Right hindlimb (tissue), 1 donor: ENCODE results near the gene SUB1.
A peak's percentile ranks its signal among the peaks of the same experiment; 100 is the strongest.
"Not testable (repeated sequence)": the region's sequence is repeated elsewhere in the genome, so short reads cannot be mapped to it uniquely, and the experiment has no call there.

Experiments used
- DNase-seq: peaks from one replicate; pipeline ENCODE4 v3.0.0-alpha.2; 2018

SUB1 gene

GRCh38 chr5:32601623-32602295 is 16.4 kb downstream of the SUB1 start:
- no peak for DNase-seq

GRCh38 chr5:32602906-32603305 is 17.5 kb downstream of the SUB1 start:
- no peak for DNase-seq

- no peak for DNase-seq
Observed at GRCh38 chr5:32604800-32605765, 19.7 kb downstream of the SUB1 start.

DNA sequence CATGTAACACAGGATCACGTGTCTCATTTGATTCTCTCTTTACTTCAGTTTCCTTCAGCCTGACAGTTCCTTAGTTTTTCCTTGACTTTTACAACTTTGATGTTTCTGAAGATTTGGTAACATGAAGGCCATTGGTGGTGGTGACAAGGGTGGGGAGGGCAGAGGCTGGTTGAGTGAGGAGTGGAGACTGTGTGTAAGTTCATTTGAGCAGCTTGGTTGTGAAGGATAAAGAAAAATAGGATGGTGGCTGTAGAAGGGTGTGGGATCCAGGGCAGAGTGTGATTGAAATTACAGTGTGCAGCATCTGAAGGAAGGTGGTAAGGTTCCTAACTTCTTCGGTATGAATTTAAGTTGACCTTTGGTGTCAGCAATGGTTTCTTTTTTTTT is 20.4 kb downstream of the SUB1 start:
- DNase-seq: no peak

DNA sequence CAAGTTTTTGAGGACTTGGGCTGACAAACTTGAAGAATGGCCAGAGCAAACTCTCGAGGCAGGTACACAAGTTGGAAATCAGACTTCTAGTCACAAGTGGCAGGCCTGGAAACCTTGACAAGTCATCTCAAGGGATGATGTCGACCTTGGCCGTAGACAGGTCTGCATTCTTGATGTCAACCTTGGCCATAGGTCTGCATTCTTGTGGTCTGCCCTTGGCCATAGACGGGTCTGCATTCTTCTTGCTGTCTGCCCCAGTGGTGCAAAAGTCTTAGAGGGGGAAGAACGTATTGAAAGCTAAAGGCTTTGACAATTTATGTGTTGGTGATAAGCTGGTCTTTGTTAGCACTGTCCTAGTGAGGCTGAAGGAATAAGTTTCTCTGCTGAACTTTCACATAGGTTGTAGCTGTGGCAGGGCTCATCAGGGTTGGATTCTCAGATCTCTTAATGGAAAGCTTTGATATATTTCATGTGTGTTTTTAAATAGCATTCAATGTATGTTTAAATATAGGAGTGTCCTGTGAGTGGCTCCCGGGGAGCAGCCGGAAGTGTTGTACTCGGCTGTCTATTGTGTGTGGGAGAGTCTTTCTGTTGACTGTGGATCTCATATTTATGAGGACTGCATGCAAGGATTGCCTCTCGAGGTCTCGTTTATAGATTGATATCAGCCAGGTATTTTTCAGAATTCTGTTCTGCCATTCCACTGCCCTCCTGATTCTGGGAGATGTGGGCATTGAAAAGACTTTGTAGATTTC is 27.0 kb downstream of the SUB1 start:
- no peak for DNase-seq

DNA sequence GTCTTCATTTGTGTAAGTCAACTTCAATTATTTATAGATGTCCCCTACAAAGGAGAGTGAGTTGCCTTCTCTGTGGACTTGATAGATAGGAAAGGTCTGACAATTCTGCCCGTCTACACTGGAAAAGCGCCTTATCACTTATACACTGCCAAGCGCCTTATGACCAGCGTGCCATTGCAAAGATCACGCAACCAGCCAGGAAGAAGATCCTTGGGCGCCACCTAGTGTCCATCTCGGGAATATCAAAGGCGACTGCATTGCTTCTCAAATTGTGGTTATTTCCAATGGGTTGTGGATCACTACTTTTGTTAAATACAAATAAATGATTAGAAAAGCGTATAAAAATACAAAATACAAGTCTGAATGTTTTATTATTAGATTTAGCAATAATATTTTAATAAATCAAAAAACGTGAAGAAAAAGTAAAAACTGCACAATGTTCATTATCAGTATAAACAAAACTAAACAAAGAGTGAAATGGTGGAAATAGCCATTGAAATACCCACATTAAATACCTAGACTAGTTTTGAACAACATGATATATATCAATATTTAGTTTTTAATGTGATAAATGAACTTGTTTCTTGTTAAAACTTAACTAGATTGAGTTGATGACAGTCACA is 27.8 kb downstream of the SUB1 start:
- DNase-seq: peak; percentile 85

- DNase-seq: no peak
Observed at GRCh38 chr5:32615236-32615635, 29.9 kb downstream of the SUB1 start.

- no peak for DNase-seq
Observed at GRCh38 chr5:32618962-32619361, 33.6 kb downstream of the SUB1 start.

- no peak for DNase-seq
Observed at GRCh38 chr5:32621256-32621655, 35.9 kb downstream of the SUB1 start.

DNA sequence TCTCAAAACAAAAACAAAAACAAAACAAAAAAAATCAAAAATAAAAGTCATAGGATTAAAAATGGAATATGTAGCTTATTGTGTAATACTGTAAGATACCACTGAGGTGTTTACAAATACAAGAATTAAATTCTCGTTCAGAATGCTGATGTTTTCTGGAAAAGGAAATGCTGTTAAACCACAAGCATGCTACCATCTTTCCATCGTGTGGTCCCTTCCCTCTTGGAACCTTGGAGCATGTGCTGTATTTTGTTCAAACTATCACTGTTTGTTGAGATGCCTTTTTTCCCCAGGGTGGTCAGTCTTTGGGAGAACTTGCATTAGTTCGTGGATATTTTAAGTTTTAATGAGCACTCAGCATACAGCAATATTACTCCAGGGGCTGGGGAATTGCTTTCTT is 39.7 kb downstream of the SUB1 start:
- no peak for DNase-seq

DNA sequence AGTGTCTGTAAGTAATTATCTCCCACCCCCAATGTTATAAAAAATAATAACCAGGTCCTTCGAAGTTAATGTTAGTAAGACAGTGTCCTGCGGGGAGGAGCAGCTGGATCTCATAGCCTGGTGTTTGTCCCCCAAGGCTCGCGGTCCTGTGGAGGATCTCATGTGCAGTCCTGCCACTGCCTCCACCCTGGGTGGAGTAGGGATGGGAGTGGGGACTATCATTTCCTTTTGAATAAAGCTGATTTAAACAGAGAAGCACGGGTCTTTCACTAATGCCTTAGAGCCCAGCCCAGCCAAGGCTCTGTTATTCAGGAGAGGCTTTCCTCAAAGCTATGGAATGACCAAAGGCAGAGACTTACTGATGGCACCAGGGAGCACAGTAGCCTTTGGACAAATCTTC is 40.2 kb downstream of the SUB1 start:
- no peak for DNase-seq

GRCh38 chr5:32627219-32627870 is 42.0 kb downstream of the SUB1 start:
- no peak for DNase-seq

GRCh38 chr5:32628049-32628844 is 42.9 kb downstream of the SUB1 start:
- DNase-seq: no peak

DNA sequence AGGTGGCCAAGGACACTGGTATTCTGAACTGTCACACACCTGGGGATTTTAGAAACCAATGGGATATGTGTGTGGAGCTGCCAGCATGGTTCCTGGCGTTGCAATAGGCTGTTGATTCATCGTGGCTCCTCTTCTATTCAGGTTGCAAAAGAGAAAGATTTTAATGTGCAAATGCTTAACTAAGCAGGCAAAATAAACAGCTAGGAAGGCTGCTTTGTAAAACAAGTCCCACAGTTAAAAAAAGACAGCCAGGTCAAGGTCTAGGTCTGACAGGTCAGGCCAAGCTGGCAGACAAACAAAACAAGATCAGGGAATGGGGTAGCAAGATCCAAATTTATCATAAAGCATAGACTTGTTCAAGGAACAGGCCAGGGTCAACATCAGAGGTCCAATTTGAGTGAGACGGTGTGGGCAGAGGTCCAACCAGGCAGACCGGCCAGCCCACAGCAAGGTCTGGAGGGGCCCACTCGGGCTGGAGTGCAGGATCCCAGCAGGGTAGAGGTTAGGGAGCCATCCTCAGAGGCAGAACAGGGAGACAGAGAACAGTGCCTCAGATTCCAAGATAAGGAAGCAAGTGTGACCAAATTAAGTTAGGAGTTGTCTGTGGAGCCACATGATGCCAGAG is 45.6 kb downstream of the SUB1 start:
- no peak for DNase-seq

GRCh38 chr5:32633017-32633416 is 47.7 kb downstream of the SUB1 start:
- not testable (repeated sequence) for DNase-seq

DNA sequence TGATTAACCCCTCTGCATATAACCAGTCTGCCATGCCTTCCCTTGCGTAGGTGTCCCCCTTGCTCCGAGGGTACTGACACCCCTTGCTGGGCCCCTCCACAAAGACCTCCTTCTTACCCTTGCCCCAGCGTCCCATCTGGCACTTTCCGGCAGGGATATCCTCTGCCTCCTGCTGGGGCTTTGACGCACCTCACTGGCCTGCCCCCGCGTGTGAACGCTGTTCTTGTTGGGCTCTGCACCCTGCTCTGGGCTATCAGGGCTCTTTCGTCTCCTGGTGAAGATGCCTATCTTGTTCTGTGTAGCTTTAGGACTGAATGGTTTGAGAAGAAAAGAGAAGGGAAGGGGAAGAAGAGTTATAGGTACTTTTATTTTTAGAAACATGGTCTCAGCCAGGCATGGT is 53.0 kb downstream of the SUB1 start:
- DNase-seq: no peak

- DNase-seq: no peak
Observed at GRCh38 chr5:32639943-32640342, 54.6 kb downstream of the SUB1 start.

GRCh38 chr5:32642276-32643002 is 57.1 kb downstream of the SUB1 start:
- DNase-seq: no peak

DNA sequence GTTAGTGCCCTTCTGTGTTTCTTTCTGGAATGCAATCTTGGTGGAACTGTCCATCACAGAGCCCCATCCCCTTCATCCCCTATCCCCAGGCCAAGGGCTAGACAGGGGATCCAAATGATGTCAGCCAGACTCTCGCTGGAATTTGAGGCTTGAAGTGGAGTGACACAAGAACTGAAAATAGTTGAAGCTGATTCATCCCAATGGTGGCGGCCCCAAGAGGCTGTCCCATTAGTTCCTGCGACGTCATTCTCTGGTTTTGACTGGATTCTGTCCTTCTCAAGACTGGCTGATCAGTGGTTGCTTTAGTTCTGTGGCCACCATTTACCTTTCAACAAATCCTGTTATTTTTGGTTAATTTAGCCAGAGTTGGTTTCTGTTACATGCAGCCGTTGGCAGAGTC is 59.9 kb downstream of the SUB1 start:
- DNase-seq: no peak
